ENCODE measurements around the gene BET1L. TPM values are rescaled to one million over a fixed set of nuclear protein-coding genes. Genes with fewer than 3 reads are reported as not detected.

Gene BET1L
- total RNA-seq, 1 experiment from 2014 or later = 56.8 TPM

Other genes with a start within 250 kb of the BET1L start
- not detected in 2 replicates for gene SCGB1C1, start 14.3 kb downstream of the BET1L start, total RNA-seq (2022)
- gene RIC8A, start 309 bp upstream of the BET1L start, total RNA-seq (2022) = 97.1 and 111 TPM in 2 replicates
- 24.6 and 26.0 TPM in 2 replicates for gene SIRT3, start 28.9 kb upstream of the BET1L start, total RNA-seq (2022)
- gene PSMD13, start 29.6 kb upstream of the BET1L start, total RNA-seq (2022) = 162 and 172 TPM in 2 replicates
- not detected in 2 replicates for gene NLRP6, start 71.0 kb upstream of the BET1L start, total RNA-seq (2022)
- 59.6 and 66.5 TPM in 2 replicates for gene PGGHG, start 81.7 kb upstream of the BET1L start, total RNA-seq (2022)
- gene IFITM5, start 92.1 kb upstream of the BET1L start, total RNA-seq (2022) = not detected in 2 replicates
- gene IFITM2, start 100.4 kb upstream of the BET1L start, total RNA-seq (2022) = 7.0 and 7.3 TPM in 2 replicates
- 3.0 and 3.2 TPM in 2 replicates for gene IFITM1, start 106.6 kb upstream of the BET1L start, total RNA-seq (2022)
- gene IFITM3, start 113.5 kb upstream of the BET1L start, total RNA-seq (2022) = 6.9 and 12.4 TPM in 2 replicates
- gene B4GALNT4, start 162.1 kb upstream of the BET1L start, total RNA-seq (2022) = 30.7 and 35.6 TPM in 2 replicates
- gene PKP3, start 186.8 kb upstream of the BET1L start, total RNA-seq (2022) = 143 and 149 TPM in 2 replicates
- gene SIGIRR, start 207.6 kb upstream of the BET1L start, total RNA-seq (2022) = 119 and 124 TPM in 2 replicates
- 85.5 and 92.6 TPM in 2 replicates for gene ANO9, start 234.6 kb upstream of the BET1L start, total RNA-seq (2022)
- gene PTDSS2, start 242.9 kb upstream of the BET1L start, total RNA-seq (2022) = 40.6 and 44.3 TPM in 2 replicates

Data from Caco-2 (cell line).